Fibroblast of skin of right biceps (primary cell): ENCODE data around the gene NADSYN1.
"Not testable (repeated sequence)": the region's sequence is repeated elsewhere in the genome, so short reads cannot be mapped to it uniquely, and the experiment has no call there.

Experiments
- DNase-seq: peaks from one replicate; pipeline ENCODE4 v3.0.0-alpha.2; 2013

NADSYN1 gene

GRCh38 chr11:71453037-71453917 lies at the start of gene NADSYN1:
Gene NADSYN1 (plus strand): TSS chr11:71453203. CDS start chr11:71453297, 94 bp downstream.
- DNase-seq = peak; percentile 91

DNA sequence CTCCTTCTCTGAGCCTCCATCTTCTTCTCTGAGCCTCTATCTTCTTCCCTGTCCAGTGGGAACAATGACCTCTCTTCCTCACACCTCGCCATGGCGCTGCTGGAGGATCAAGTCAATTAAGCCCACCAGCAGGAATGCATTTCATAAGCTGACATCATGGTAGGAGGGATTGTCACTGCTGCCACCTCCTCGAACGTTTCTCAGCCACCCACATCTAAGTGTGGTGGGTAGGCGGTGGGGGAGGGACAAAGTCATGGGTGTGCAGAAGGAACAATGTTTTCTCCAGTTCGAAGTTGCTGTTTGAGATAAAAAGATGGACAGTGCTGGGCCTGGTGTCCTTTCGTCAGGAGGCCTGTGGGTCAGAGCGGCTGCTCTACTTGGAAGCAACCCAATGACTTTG lies 48.8 kb upstream of the NADSYN1 start:
- DNase-seq = no peak

GRCh38 chr11:71406681-71407080 lies 46.3 kb upstream of the NADSYN1 start:
- DNase-seq = no peak

- DNase-seq = no peak
These were observed 45.6 kb upstream of the NADSYN1 start for GRCh38 chr11:71407356-71407755.

GRCh38 chr11:71408826-71409225 lies 44.2 kb upstream of the NADSYN1 start:
- no peak for DNase-seq

GRCh38 chr11:71410363-71410966 lies 42.5 kb upstream of the NADSYN1 start:
- DNase-seq = no peak

- DNase-seq = no peak
These were observed 38.4 kb upstream of the NADSYN1 start for GRCh38 chr11:71414645-71415044.

DNA sequence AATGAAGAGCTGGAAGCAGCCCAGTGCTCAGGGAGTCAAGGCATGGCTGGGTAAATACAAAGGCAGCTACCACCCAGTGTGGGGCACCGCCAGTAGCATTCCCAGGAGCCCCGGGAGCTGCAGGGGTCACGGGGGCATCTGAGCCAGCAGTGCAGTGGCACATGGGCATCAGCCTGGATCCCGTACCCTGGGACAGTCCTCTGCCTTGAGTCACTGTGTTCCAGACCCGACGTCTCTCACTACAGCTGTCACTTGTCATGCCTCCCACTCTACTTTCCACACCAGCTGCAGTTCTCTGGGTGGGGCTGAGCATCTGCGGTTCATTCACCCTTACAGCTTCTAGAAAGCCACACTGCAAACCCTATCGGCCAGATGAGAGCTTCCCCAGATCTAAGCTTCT lies 34.4 kb upstream of the NADSYN1 start:
- DNase-seq = no peak

DNA sequence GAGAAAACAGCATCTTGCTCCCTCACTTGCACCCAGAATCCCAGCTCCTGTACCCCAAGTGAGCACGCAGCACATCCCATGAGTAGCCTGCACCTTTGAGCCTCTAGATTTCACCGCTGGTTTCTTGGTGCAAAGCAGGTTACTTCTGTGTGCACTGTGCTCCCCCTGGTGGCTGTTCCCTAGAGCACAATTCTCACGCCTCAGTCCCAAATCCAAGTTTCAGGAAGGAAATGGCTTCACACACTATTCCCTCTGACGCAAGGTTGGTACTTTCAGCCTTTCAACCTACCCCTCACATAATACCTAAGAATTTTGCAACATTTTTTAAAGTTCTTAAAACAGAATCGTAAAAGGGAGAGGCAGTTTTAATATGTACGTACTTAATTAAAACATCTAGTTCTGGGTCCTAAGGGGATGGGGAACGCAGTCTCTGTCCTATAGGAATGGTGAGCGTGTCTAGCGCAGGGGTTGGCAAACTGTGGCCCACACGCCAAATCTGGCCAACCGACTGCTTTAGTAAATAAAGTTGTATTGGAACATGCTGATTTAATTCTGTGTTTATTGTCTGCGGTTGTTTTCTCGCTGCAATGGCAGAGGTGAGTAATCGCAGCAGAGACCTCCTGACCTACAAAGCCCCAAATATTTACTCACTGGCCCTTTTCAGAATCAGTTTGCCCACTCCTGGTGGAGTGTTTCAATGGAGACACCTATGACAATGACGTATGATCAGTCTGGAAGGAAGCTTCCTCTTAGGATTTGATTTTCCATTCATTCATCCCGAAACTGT lies 32.4 kb upstream of the NADSYN1 start:
- peak; percentile 36 for DNase-seq

GRCh38 chr11:71421392-71421950 lies 31.5 kb upstream of the NADSYN1 start:
- no peak for DNase-seq

DNA sequence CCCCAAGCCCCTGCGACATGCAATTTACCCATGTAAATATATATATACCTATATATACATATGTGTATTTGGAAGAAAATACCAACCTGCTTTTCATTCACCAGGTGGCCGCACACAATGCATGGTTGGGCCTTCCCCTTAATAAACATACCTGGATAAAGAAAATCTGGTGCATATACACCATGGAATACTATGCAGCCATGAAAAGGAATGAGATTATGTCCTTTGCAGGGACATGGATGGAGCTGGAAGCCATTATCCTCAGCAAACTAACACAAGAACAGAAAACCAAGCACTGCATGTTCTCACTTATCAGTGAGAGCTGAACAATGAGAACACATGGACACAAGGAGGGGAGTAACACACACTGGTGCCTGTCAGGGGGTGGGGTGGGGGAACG lies 30.7 kb upstream of the NADSYN1 start:
- DNase-seq = not testable (repeated sequence)

DNA sequence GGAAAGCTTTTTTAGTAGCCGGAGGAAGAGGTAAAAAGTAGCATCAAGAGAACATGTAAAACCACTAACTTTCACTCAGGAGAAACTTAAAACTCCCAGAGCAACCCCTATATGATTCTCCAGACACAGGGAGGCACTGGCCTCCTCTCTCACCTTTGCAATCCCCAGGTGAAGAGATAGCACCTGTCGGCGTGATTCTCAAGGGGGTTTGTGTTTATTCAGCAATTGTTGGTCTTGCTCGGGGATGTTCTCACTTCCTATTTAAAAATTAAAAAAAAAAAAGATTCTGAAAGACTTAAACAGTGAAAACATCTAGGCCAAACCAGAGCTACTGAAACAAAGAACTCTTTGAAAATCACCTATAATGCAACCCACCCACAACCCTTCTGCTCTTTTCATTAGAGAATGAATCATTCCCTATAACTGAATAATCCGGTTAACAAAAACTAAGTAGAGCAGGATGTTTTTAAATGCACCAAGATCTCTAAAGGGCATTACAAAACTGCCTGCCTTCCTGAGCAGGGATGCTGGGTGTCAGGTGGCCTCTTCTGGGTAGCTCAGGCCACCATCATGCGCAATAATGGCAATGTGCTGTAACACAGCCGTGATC lies 29.7 kb upstream of the NADSYN1 start:
- DNase-seq = no peak

GRCh38 chr11:71425409-71425808 lies 27.6 kb upstream of the NADSYN1 start:
- DNase-seq = no peak

GRCh38 chr11:71425860-71426259 lies 27.1 kb upstream of the NADSYN1 start:
- DNase-seq = peak; percentile 7

- peak; percentile 33 for DNase-seq
These were observed 26.6 kb upstream of the NADSYN1 start for GRCh38 chr11:71426413-71426812.

GRCh38 chr11:71428861-71429435 lies 24.1 kb upstream of the NADSYN1 start:
- DNase-seq = no peak

- no peak for DNase-seq
These were observed 23.3 kb upstream of the NADSYN1 start for GRCh38 chr11:71429701-71430100.

DNA sequence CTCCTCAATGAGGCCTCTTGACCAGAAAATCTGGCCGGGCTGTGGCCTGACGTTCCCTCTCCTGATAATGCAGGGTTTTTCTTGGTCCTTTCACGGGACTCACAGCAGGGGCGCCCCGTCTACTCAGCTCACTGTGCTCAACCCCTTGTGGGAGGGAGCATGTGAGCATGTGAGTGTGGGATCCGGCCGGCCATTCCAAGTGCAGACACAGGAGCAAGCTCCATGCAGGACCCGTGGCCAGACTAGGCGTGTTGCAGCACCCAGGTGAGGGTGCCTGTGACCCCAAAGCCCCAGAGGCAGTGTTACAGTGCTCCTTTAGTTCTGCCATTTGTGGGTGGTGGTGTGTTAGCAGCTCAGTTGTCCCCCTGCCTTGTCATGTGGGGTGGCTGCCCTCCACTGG lies 22.8 kb upstream of the NADSYN1 start:
- no peak for DNase-seq

DNA sequence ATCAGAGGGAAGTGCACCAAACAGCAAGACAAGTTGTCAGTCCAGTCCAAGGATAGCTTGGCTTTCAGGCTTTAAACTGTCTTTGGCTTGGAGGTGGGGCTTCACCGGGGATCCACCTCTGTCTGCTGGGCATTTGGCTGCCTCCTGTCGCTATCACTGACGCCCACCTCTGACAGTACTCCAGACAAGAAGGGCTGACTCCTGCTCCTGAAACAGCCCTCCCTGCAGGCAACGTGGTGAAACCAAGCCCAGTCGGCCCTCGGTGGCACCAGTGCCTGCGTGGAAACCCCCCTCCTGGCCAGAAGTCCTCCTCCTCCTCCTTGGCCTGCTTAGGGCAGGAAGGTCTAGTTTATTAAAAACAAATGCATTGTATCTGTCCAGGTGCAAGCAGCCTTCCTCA lies 21.7 kb upstream of the NADSYN1 start:
- DNase-seq = no peak

DNA sequence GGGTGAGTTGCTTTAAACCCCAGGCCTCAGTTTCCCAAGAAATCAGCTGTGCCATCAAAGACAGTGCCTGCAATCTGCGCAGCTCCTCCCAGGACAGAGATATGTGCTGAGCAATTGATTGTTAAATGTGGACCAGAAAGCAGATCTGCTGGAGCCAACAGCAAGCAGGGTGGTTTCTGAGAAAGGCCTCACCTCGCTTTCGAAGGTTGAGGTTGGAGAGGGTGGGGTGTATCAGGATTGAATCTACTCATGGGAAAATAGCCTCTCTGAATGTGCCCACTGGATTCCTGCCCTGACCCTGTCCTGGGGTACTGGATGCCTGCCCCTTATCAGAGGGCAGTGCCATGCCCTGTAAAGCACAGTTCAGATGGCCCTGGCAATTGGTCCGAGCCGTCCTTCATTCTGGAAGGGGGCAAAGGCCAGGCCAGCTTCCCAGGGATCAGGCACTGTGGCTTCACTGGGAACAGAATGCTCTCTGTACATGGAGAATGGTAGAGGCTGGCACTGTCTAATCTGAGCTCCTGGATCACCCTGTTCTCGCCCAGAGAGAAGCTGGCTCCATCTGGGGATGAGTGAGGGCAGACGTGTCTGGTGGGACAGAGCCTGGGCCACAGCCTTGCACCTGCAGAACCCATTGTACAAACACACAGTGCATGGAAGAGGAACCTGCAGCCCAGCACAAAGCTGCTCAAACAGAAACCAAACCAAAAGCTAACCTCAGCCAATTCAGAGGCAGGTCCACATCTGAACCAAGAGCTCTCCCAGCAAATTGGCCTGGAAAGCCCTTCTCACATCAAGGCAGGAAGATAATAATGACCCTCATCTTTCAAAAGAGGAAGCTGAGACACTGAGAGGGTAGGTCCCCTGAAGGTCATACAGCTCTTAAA lies 20.0 kb upstream of the NADSYN1 start:
- DNase-seq = no peak
